Measurements from ENCODE around the gene VPS13D. TPM values are rescaled to one million over a fixed set of nuclear protein-coding genes. Genes with fewer than 3 reads are reported as not detected.

Gene VPS13D
- total and polyA plus RNA-seq, 4 donors, result 10.2 to 68.3 (median 12.6) TPM

DNA sequence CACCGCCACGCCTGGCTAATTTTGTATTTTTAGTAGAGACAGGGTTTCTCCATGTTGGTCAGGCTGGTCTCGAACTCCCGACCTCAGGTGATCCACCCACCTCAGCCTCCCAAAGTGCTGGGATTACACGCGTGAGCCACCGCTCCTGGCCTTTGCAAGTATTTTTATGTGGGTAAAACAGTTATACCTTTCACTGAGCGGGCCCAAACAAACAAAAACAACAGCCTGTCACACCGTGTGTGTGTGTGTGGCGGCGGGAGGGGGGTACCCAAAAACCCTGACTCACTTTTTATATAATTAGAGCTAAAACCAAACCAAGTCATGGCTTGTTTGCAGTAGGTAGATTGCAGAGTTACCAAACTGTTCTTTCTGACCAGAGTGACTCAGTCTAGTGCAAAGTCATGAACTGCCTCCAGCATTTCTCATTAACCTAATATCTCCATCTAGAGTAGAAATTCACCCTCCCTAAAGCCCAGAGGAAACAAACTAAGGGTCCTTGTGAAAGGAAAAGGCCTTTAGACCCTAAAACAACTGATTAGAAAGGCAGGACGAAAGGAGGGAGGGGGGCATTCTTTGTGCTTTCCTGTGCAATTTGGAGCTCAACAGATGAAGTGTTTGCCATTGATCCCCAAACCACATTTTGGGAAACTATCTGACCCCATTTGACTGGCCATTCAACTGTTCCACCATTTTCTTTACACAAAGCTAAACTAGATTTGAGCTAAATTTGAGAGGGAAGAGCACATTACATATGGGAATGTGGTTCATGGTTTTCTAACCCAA, 207.2 kb downstream of the VPS13D start:
- no peak overlapping the region for H3K4me3 ChIP-seq (ENCODE audit: low read depth in 1 of 3, low read length in 3 of 3)
- no peak overlapping the region for H3K9ac ChIP-seq (ENCODE audit: low read depth in 1 of 2, low read length in 2 of 2)
- no peaks in the 10 kb centered on the region for H3K9me3 ChIP-seq (ENCODE audit: control insufficient read depth in 4 of 4, low read length in 3 of 4)
- peaks cover 0 to 4% (median 1%) of the 10 kb centered on the region in 4 donors for H3K36me3 ChIP-seq (ENCODE audit: control insufficient read depth in 4 of 4, insufficient read depth in 3 of 4, low read depth in 1 of 4, low read length in 3 of 4)
- DNase-seq (ENCODE audit: low spot score), result no peak
- WGBS, result 92% methylated on average over 12 of the region's 12 CpGs
- no peaks in the 10 kb centered on the region for H3K27me3 ChIP-seq (ENCODE audit: control insufficient read depth in 4 of 4, insufficient read depth in 4 of 4, low read length in 3 of 4)
- H3K4me1 ChIP-seq (ENCODE audit: control insufficient read depth in 4 of 4, insufficient read depth in 4 of 4, low read length in 3 of 4), result peaks cover 12 to 28% (median 24%) of the 10 kb centered on the region in 4 donors
- no peak overlapping the region for H3K27ac ChIP-seq (ENCODE audit: low read depth in 1 of 2, low read length in 2 of 2)
- TF ChIP-seq JUND (IDR thresholded peaks at IDR 0.05), result no peak
- TF ChIP-seq FOXA1 (IDR thresholded peaks at IDR 0.05), result no peak
- TF ChIP-seq, protein P1, sequence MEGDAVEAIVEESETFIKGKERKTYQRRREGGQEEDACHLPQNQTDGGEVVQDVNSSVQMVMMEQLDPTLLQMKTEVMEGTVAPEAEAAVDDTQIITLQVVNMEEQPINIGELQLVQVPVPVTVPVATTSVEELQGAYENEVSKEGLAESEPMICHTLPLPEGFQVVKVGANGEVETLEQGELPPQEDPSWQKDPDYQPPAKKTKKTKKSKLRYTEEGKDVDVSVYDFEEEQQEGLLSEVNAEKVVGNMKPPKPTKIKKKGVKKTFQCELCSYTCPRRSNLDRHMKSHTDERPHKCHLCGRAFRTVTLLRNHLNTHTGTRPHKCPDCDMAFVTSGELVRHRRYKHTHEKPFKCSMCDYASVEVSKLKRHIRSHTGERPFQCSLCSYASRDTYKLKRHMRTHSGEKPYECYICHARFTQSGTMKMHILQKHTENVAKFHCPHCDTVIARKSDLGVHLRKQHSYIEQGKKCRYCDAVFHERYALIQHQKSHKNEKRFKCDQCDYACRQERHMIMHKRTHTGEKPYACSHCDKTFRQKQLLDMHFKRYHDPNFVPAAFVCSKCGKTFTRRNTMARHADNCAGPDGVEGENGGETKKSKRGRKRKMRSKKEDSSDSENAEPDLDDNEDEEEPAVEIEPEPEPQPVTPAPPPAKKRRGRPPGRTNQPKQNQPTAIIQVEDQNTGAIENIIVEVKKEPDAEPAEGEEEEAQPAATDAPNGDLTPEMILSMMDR (IDR thresholded peaks at IDR 0.05; ENCODE audit: low read depth, low read length, missing input control), result no peak
- no peak for TF ChIP-seq EGR1 (IDR thresholded peaks at IDR 0.05; ENCODE audit: low read depth in 2 of 2)
- no peak for TF ChIP-seq TAF1 (conservative IDR thresholded peaks at IDR 0.05)
- TF ChIP-seq, protein P2, sequence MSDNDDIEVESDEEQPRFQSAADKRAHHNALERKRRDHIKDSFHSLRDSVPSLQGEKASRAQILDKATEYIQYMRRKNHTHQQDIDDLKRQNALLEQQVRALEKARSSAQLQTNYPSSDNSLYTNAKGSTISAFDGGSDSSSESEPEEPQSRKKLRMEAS (IDR thresholded peaks at IDR 0.05), result no peak
- no peak for TF ChIP-seq NR2F2 (IDR thresholded peaks at IDR 0.05)
- TF ChIP-seq, protein P3, sequence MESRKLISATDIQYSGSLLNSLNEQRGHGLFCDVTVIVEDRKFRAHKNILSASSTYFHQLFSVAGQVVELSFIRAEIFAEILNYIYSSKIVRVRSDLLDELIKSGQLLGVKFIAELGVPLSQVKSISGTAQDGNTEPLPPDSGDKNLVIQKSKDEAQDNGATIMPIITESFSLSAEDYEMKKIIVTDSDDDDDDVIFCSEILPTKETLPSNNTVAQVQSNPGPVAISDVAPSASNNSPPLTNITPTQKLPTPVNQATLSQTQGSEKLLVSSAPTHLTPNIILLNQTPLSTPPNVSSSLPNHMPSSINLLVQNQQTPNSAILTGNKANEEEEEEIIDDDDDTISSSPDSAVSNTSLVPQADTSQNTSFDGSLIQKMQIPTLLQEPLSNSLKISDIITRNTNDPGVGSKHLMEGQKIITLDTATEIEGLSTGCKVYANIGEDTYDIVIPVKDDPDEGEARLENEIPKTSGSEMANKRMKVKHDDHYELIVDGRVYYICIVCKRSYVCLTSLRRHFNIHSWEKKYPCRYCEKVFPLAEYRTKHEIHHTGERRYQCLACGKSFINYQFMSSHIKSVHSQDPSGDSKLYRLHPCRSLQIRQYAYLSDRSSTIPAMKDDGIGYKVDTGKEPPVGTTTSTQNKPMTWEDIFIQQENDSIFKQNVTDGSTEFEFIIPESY (IDR thresholded peaks at IDR 0.05), result no peak
- TF ChIP-seq RXRA (IDR thresholded peaks at IDR 0.05), result no peak
- no peak for TF ChIP-seq FOXA2 (IDR thresholded peaks at IDR 0.05)
- TF ChIP-seq YY1 (IDR thresholded peaks at IDR 0.05), result no peak
- no peak for TF ChIP-seq SP1 (IDR thresholded peaks at IDR 0.05)

DNA sequence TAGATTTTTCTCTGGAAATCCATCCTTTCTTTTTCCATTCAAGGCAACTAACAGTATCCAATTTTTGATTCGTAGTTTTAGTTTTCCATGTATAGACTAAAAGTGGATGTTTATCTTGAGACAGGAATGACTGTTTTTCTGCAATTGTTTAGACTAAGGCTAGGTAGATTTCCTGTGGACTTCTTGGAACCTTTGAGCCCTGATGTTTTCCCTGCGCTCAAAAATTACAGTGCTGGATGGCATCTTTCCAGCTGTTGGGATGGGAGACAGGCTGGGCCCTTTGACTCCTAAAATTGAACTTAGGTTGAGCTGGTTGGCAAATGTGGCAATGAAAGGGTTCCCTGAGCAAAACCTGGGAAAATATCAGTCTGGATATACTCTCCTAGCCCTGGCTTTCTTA, 207.8 kb downstream of the VPS13D start:
- no peak for DNase-seq (ENCODE audit: low spot score)
- Histone ChIP-seq H3K9ac (ENCODE audit: low read depth in 1 of 2, low read length in 2 of 2) (no peak overlapping the region), H3K4me1 (ENCODE audit: control insufficient read depth in 4 of 4, insufficient read depth in 4 of 4, low read length in 3 of 4) (peaks cover 11 to 25% (median 23%) of the 10 kb centered on the region in 4 donors), H3K36me3 (ENCODE audit: control insufficient read depth in 4 of 4, insufficient read depth in 3 of 4, low read depth in 1 of 4, low read length in 3 of 4) (peaks cover 0 to 4% (median 1%) of the 10 kb centered on the region in 4 donors), H3K4me3 (ENCODE audit: low read depth in 1 of 3, low read length in 3 of 3) (no peak overlapping the region), H3K9me3 (ENCODE audit: control insufficient read depth in 4 of 4, low read length in 3 of 4) (no peaks in the 10 kb centered on the region), H3K27me3 (ENCODE audit: control insufficient read depth in 4 of 4, insufficient read depth in 4 of 4, low read length in 3 of 4) (no peaks in the 10 kb centered on the region), H3K27ac (ENCODE audit: low read depth in 1 of 2, low read length in 2 of 2) (no peak overlapping the region)
- TF ChIP-seq RAD21 (IDR thresholded peaks at IDR 0.05) (no peak), FOXA2 (IDR thresholded peaks at IDR 0.05) (no peak), RXRA (IDR thresholded peaks at IDR 0.05) (no peak)
- TF ChIP-seq, protein P1 (IDR thresholded peaks at IDR 0.05; ENCODE audit: low read depth, low read length, missing input control), result no peak
- WGBS, result 62% methylated on average over 2 of the region's 2 CpGs

Data from liver (tissue), 9 donors.